HL-60/S4 (cell line): Measurements from ENCODE around the gene XRN2.
"Not testable (repeated sequence)": the region's sequence is repeated elsewhere in the genome, so short reads cannot be mapped to it uniquely, and the experiment has no call there.

Source experiments
- in situ Hi-C: fragments of 300-500 bp; cut with MboI; formaldehyde crosslinking; loops from 2 replicates; pipeline ENCODE4 v1.14.3; 2022; ENCODE audit warnings: low sequenced_read_pairs

Gene XRN2

DNA sequence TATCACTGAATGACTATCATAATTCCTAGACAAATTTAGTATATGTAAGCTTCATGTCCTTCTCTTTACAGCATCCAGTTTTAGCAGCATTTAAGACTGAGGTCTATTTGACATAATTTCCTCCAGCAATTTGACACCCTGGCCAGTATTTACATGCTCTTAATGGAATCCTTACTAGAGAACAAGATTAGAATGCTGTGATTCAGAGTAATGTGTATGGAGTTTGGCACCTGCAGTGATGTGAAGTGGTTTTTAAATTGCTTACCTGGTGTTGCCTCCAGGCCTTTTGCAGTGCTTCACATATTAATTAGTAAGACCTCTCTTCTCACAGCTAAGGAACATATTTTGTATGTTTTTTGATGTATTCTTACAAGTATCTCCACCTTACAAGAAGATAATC, 84.4 kb downstream of the XRN2 start:
- in situ Hi-C loops = no loop called here

DNA sequence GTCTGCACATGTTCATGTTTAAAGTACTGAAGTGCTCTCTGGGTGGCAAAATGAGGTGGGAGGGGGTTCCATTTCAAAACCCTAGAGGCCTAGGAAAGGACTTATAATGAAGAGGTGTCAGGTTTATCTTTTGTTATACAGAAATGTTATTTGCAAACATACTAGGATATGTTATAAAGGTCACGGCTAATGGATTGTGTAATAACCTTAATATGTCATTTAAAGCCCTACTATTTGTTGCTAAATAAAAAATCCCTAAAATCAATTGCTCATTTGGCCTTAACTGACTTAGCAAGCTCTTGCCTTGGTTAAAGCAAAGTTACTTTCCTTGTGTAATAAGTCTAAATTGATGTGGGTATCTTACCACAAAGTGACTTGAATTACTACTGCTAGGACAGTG, 85.4 kb downstream of the XRN2 start:
- in situ Hi-C loops = no loop called here

GRCh38 chr20:21389368-21389767, 86.2 kb downstream of the XRN2 start:
- in situ Hi-C loops = no loop called here

- in situ Hi-C loops = no loop called here
These were observed 87.6 kb downstream of the XRN2 start for GRCh38 chr20:21390768-21391167.

- in situ Hi-C loops = no loop called here
These were observed 88.2 kb downstream of the XRN2 start for GRCh38 chr20:21391185-21391971.

GRCh38 chr20:21391972-21392352, 88.8 kb downstream of the XRN2 start:
- in situ Hi-C loops = no loop called here

GRCh38 chr20:21393166-21393565, 90.0 kb downstream of the XRN2 start:
- in situ Hi-C loops = no loop called here

DNA sequence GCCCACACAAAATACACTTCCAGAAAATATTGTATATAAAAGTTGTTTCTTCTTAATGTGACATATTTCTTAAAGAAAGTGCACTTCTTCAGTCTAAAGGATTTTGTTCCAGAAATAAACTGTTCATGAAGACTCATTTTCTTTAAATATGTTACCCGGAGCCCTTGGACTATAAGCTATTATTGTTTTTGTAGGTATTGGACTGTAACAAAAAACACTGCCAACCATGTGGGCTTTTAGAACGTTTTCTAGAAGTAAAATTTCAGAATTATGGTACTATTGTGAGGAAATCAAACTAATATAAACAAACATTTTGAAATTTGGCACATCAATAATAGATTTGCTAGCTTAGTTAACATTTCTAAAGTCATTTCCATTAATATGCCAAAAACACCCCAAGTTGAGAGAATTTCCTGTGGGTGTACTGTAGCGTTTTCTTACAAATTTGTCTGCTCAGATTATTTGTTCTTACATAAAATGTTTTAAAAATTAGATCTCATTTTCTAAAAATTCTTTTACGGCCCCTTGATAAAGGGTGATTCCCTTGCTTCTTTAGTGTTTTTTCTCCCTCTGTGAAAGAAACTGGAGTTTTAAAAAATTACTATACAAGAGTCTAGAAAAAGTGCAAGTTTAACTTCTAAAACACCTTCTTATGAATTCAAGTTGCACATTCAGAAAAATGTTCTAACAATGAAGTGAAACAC, 90.8 kb downstream of the XRN2 start:
- in situ Hi-C loops = no loop called here

DNA sequence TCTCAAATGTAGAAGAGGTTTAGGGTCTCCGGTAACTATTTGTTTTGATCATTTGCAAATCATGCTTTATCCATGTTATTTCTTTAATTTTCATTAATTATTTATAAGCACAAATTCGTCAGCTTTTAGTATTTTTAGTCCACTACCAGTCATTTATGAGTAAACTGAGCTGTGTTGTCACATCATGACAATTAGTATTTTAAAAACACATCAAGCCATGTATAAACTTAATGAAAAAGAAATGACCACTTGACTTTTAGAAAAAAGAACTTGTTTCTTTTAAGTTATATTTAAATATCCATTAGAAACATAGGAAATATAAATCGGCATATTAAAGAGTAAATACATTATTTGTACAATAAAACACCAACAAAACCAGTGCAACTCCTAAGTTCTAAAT, 91.4 kb downstream of the XRN2 start:
- in situ Hi-C loops = no loop called here

- in situ Hi-C loops = no loop called here
These were observed 92.0 kb downstream of the XRN2 start for GRCh38 chr20:21395051-21395665.

DNA sequence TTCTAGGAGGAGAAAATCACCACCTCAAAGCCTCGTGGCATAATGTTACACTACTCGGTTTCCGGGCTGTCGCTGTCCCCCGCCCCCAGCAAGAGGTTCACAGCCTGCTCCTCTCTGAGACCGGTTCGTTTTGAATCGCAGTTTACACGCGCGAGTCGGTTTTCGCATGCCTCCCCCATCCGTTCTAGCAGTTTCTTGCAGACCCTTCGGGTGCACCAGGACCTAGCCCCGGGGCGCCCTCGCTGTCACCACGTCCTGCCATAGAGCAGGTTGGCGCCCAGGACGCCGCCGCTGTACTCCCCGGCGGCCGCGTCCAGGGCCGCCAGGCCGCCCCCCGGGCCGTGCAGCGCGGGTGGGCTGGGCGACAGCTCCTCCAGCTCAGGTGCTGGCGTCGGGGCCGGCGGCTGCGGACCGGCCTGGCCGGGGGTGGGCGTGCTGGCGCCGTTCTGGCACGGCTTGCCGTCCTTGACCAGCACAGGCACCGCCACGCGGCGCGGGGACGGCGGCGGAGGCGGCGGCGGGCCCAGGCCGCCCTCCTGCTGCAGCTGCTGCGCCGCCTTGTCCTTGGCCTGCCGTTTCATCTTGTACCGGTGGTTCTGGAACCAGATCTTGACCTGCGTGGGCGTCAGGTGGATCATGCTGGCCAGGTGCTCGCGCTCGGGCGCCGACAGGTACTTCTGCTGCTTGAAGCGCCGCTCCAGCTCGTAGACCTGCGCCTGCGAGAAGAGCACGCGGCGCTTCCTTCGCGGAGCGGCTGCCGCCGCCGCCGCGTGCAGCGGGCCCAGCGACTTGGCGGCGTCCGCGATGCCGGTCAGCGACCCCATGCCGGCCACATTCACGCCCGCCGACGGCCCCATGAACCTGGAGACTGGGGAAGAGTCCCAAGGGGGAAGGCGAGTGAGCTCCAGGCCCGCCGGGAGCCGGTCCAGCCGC, 92.8 kb downstream of the XRN2 start:
- in situ Hi-C loops = no loop called here

DNA sequence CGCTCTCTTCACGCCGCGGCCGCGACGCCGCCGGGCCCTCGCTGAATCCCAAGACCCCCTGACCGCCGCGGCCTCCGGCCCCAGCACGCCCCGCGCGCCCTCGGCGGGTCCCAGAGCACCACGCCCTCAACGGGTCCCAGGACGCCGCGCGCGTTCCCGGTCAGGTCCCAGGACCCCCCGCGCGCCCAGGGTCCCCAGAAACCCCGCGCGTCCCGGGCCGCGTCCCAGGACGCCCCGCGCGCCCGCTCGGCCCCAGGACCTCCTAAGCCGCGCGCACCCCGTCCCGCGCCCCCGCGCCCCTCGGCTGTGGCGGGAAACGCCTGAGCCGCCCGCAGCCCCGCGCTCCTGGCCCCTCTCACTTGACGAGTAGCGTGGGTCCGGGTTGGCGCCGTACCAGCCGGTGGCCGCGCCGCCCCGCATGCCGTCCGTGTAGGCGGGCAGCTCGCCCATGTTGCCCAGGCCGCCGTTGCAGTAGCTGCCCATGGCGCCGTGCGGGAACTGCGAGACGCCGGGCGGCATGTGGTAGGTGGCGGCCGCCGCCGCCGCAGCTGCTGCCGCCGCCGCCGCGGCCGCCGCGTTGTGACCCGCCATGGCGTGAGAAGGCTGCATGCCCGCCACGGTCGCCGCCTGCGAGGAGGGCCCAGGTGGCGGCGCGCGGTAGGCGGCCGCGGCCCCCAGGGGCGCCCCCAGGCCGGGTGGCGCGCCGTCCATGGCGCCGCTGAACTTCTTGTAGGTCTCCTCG, 93.6 kb downstream of the XRN2 start:
- in situ Hi-C loops = no loop called here

GRCh38 chr20:21397341-21398108, 94.4 kb downstream of the XRN2 start, which contains the start of gene NKX2-4:
TSS of gene NKX2-4 (minus strand) at chr20:21397526. CDS start at chr20:21397399, 127 bp downstream.
- in situ Hi-C loops = no loop called here

DNA sequence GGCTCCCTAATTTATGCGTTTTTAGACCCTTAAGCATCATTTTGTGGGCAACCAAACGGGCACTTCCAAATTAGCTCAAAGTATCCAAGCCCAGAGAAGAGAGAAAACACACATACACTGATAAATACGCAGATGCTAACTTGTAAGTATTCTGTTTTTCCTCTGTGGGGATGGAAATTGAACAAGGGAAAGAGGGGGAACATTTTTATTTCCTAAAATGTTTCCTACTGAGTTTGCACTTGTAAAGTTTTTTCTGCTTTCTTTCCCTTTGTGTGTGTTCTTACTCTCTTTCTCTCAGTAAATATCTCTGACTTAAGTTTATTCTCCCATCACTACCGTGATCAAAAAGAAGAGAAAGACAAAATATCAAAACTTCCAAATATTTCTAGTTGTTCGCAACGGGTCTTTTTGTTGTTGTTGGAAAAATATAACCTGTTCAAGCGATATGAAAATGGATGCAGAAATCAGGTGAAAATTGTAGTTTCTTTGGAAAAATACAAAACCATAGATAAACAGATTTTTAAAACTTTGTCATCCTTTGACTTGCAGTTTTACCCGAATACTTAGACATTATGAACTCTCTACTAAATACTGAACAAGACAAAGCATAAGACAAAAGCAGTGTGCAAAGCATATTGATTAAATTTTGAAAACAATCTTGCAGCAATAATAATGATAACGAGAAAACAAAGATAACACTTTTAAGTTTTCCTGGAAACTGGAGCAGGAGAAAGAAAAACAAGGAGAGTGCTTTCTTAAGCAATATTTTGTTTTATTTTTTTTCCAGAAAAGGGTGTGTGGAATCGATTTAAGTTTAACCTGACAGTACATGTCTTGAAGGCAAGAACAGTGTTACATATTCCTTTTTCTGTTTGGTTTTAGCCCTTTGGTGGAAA, 95.2 kb downstream of the XRN2 start:
- in situ Hi-C loops = no loop called here

DNA sequence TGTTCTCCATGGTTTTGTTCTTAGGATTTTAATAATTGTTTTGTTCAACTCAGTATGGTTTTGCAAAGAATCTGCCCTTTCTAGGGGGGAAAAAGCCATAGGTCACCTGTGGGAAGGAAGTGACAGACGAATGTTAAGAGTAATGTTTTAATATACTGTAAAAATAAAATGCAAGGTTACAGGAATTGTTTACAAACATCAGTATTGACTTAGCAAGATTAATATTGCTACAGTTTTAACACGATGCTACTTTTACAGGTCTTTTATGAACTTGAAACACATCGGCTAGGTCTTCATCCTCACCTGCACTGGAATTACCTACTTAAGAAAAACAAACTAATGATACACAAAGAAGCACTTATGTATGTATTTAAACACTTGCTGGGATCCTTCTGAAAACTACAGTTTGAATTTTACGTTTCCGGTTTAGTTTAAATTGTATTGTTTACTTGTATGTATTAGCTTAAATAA, 95.9 kb downstream of the XRN2 start:
- in situ Hi-C loops = no loop called here

GRCh38 chr20:21411725-21412124, 108.6 kb downstream of the XRN2 start:
- in situ Hi-C loops = no loop called here

- in situ Hi-C loops = not testable (repeated sequence)
These were observed 110.9 kb downstream of the XRN2 start for GRCh38 chr20:21413996-21414395.

GRCh38 chr20:21419147-21419546, 116.0 kb downstream of the XRN2 start:
- in situ Hi-C loops = not testable (repeated sequence)
